HG02642 (cell line): ENCODE results near the gene ROBO2.

Source experiments
- ATAC-seq: cut with Tn5 transposase; IDR thresholded peaks from one replicate; pipeline ENCODE4 v1.9.1; 2021; ENCODE audit warnings: mild to moderate bottlenecking; ENCODE audit not compliant: unreplicated experiment, poor library complexity

Gene ROBO2

DNA sequence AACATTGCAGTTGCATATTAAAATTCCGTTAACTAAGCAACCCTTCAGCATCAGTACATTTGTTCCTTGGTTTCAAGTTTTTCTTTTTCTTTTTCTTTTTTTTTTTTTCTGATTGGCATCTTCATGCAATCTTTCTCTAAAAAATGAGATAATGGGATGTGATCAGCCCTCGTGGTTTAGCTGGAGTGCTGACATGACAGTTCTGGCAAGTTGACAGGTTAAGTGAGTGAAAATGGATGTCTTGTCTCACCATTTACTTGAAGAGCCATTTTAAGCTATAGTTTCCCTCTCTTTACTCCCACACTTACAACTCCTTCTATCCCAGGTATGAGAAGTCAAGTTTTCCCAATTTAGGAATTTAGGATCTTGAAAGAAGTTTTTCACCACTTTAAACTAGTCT lies 495.2 kb downstream of the ROBO2 start:
- ATAC-seq = no peak

- ATAC-seq = no peak
Measured at GRCh38 chr3:77536038-77536775, 496.3 kb downstream of the ROBO2 start.

DNA sequence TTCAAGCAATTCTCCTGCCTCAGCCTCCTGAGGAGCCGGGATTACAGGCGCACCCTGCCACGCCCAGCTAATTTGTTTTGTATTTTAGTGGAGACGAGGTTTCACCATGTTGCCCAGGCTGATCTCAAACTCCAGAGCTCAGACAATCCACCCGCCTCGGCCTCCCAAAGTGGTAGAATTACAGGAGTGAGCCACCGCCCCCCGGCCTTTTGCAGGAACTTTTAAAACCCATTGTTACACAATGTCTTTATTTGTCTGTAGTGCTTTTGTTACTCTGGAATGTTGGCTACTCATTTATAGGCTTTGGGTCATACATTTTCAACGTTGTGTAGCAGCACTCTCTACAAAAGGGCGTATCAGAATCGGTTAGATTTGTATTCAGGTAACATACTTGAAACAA lies 499.1 kb downstream of the ROBO2 start:
- no peak for ATAC-seq

DNA sequence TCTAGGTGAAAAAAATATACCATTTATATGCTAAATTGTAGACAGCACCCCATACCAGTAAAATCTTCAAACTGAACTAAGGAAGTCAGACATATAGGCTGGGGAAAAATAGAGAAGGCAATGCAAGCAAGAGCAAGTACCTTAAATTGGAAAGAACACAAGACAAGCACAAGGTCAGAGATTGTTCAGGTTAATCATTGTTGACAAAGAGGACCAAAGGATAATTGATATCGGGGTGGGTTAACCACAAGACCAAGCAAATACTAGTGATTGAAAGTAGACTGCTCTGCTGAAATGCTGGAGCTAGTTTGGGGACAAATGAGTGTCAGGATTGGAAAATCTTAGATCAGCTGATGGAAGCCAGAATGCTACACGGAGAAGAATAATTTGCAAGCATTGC lies 499.8 kb downstream of the ROBO2 start:
- ATAC-seq = no peak

GRCh38 chr3:77541203-77541922 lies 501.5 kb downstream of the ROBO2 start:
- no peak for ATAC-seq

GRCh38 chr3:77546246-77546645 lies 506.3 kb downstream of the ROBO2 start:
- ATAC-seq = no peak

DNA sequence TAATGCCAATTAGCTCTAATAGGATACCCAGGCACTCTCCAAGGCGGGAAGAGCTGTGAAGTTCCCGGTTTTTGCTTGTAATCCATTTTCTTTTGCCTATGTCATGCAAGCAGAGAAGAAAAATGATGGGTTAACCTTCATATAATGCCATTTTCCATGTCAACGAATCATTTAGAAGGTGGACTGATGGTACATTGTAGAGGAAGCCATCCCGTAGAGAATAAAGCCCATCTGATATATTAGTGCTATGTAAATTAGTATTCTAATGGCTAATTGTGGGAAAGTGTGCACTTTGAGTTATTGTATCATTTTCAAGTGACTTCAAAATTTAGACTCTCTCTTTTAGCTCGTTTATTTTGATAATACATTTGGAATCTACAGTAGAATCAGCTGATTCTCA lies 509.1 kb downstream of the ROBO2 start:
- no peak for ATAC-seq

DNA sequence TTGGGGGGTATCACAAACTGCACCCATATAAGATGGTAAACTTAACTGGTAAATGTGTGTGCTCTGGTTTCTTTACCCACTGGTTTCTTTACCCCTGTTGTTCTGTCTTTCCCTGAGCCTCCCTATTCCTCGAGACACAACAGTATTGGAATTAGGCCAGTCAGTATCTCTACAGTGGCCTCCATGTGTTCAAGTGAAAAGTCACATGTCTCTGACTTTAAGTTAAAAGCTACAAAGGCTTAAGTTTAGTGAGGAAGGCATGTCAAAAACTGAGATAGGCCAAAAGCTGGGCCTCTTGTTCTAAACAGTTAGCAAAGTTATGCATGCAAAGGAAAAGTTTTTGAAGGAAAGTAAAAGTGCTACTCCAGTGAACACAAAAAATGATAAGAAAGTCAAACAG lies 513.3 kb downstream of the ROBO2 start:
- no peak for ATAC-seq

DNA sequence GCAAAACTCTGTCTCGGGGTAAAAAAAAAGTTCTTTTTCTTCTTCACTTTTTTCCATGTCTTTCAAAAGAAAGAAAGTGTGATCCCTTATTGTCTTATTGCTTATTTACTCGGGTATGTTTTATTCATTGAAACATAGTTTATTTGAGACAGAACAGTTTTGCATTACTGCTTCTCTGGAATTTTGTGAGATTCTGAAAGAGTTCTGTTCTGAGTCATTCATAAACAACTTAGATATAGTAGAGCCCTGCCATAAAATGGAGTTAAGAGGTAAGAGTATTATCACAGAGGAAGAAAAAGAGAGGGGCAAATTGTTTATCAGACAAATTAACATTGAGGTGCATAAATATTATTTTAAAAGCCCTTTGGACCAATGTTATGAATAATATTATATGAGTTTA lies 522.2 kb downstream of the ROBO2 start:
- no peak for ATAC-seq

- no peak for ATAC-seq
Measured at GRCh38 chr3:77563012-77563411, 523.1 kb downstream of the ROBO2 start.

GRCh38 chr3:77566055-77566454 lies 526.2 kb downstream of the ROBO2 start:
- no peak for ATAC-seq

GRCh38 chr3:77571971-77572715 lies 532.2 kb downstream of the ROBO2 start:
- ATAC-seq = no peak

GRCh38 chr3:77577264-77577663 lies 537.4 kb downstream of the ROBO2 start:
- no peak for ATAC-seq

DNA sequence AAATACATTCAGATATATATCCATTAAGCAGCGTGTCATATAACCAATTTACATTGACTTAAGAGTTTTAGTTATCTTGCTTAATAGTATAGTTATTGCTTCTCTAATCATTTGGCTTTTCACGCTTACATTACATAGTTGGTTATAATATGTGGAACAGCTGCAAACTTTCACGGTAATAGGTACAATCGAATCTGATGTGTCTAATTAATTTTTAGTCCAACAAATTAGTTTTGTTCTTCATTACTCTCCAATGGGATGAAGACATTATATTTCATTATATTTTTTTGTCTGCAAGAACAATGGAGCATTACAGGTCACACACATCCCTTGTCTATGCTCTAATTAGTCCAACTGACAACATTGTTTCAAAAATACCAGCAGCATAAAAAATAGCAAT lies 546.3 kb downstream of the ROBO2 start:
- no peak for ATAC-seq

DNA sequence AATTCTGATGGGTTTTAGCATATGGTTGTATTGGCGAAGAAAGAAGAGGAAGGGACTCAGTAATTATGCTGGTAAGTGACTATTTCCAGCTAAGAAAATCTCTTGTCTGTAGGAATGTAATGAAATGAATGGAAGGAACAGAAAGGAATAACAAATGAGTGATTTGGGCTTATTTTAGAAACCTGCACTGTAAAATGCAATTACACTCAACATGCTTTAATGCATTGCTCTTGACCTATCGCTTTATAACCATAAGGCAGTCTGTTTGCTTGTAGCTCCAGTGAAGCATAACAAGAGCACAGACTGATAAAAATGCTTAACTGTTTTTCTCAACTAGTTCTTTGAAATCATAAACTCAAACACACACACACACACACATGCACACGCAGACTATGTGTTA lies 549.0 kb downstream of the ROBO2 start:
- no peak for ATAC-seq

GRCh38 chr3:77590191-77590590 lies 550.3 kb downstream of the ROBO2 start:
- ATAC-seq = no peak

DNA sequence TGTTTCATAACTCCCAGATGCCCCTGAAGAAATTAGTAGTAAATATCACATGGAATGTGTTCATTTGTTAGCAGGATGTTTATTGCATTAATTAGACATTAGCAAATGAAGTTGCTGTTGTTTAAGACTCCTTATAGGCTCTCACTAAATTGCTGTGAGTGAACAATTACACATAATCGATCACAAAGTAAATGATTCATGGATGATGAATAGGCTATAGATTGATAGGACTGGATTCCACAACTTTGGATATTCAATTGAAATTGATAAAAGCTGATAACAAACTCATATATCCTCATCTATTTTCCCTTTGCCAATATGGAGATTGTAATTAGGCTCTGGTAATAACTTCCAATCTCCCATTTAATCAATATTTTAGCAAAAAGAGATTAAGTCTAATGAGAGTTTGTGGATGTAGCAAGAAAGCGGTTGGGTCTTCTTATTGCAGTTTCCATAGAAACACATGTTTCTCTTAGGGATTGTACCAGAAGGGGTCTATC lies 555.5 kb downstream of the ROBO2 start:
- ATAC-seq = no peak

DNA sequence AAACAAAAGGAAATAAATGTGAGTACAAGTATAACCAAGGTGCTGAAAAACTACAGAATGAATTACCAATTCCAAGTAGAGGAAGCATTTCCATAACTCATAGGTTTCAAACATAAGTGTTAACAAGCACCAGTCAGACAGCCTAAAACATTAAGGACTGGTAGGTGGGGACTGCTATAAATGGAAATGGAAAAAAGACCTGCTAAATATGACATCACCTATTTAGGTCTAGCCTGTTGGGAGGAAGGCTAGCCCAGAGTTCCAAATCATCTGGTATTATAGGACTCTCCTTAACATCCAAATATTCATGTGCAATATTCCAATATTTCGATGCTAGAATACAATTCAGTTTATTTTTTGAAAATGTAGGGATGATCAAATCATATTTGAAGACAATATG lies 560.0 kb downstream of the ROBO2 start:
- ATAC-seq = no peak

DNA sequence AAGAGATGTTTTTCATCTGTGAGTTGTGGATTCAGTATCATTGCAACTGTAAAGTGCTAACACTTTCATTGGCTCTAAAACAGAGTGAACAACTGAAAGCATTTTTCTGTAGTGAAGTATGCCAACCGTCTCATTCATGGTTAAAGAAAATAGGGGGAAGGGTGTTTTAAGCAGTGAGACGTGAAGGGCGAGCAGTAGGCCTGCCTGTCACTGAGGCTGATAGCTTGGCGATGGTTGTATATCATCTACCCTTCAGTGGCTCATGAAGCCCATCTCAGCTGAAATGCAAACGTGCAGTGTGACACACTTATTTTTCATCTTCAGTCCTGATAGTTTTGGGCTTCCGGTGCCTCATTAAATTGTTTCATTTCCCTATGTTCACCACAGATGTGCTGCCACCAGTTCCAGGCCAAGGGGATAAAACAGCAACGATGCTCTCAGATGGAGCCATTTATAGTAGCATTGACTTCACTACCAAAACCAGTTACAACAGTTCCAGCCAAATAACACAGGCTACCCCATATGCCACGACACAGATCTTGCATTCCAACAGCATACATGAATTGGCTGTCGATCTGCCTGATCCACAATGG lies 562.0 kb downstream of the ROBO2 start:
- ATAC-seq = no peak

GRCh38 chr3:77602722-77603121 lies 562.8 kb downstream of the ROBO2 start:
- no peak for ATAC-seq

- ATAC-seq = no peak
Measured at GRCh38 chr3:77605308-77605707, 565.4 kb downstream of the ROBO2 start.
